ENCODE data around the gene KIF16B. TPM values are rescaled to one million over a fixed set of nuclear protein-coding genes. Genes with fewer than 3 reads are reported as not detected.

Gene KIF16B
- total RNA-seq (10 to 100 TPM; 23.8 to 59.8 (median 25.9) TPM), polyA plus RNA-seq (1 to 10 TPM; 5.0 to 8.6 (median 7.0) TPM)
- long read RNA-seq, donor 1: 0 reads
- long read RNA-seq, donor 2: 0 reads
- long read RNA-seq, donor 3: 0 reads
- long read RNA-seq, donor 4: 0 reads
- long read RNA-seq, donor 5: 0 reads
- long read RNA-seq, donor 6, partial matches to known transcripts: 0 of 1 reads
- long read RNA-seq, donor 6, other reads (novel, unspliced or antisense): 0 of 1 reads
- long read RNA-seq, donor 7: 0 reads
- long read RNA-seq, donor 8: 0 reads
- long read RNA-seq, donor 9: 0 reads
- long read RNA-seq, donor 10: 0 reads

- DNase-seq: peak; percentile 96 to 97
- Histone ChIP-seq H3K27ac (peak within 1 kb of the TSS; percentile 76 to 87 (median 84)), H3K27me3 (no peaks in the 10 kb centered on the region), H3K4me1 (peaks cover 18 to 56% (median 41%) of the 10 kb centered on the region in 4 donors), H3K9me3 (no peaks in the 10 kb centered on the region), H3K36me3 (no peaks in the 10 kb centered on the region), H3K4me3 (peak within 1 kb of the TSS; percentile 76 to 86 (median 82))
- intact Hi-C loops (cut with DNase I; ENCODE audit: low total_unique reads): no loop called here
- 8 to 19% (median 10%) methylated on average over 29 to 65 of the region's 65 CpGs for WGBS, 5 donors
- TF ChIP-seq CTCF (IDR thresholded peaks at IDR 0.05): no peak
- TF ChIP-seq EP300 (IDR thresholded peaks at IDR 0.05): no peak
- TF ChIP-seq POLR2AphosphoS5 (IDR thresholded peaks at IDR 0.05): peak; percentile 59 to 92 (median 60)
- no peak for TF ChIP-seq POLR2A (IDR thresholded peaks at IDR 0.05)
Observed at GRCh38 chr20:16573001-16573965, at the start of gene KIF16B. Gene KIF16B (minus strand): TSS chr20:16573448. CDS start chr20:16573275, 173 bp downstream.

- no peak overlapping the region for H3K27ac ChIP-seq
- H3K27me3 ChIP-seq: no peaks in the 10 kb centered on the region
- H3K4me3 ChIP-seq: no peak overlapping the region
- H3K36me3 ChIP-seq: no peaks in the 10 kb centered on the region
- intact Hi-C loops (cut with DNase I; ENCODE audit: low total_unique reads): no loop called here
- no peak for TF ChIP-seq EP300 (IDR thresholded peaks at IDR 0.05)
- TF ChIP-seq POLR2AphosphoS5 (IDR thresholded peaks at IDR 0.05): no peak
- no peak for TF ChIP-seq POLR2A (IDR thresholded peaks at IDR 0.05)
- TF ChIP-seq CTCF (IDR thresholded peaks at IDR 0.05): no peak
- no peaks in the 10 kb centered on the region for H3K4me1 ChIP-seq
- no peaks in the 10 kb centered on the region for H3K9me3 ChIP-seq
- no peak for DNase-seq
Observed at GRCh38 chr20:16622501-16622900, 49.3 kb upstream of the KIF16B start.

DNA sequence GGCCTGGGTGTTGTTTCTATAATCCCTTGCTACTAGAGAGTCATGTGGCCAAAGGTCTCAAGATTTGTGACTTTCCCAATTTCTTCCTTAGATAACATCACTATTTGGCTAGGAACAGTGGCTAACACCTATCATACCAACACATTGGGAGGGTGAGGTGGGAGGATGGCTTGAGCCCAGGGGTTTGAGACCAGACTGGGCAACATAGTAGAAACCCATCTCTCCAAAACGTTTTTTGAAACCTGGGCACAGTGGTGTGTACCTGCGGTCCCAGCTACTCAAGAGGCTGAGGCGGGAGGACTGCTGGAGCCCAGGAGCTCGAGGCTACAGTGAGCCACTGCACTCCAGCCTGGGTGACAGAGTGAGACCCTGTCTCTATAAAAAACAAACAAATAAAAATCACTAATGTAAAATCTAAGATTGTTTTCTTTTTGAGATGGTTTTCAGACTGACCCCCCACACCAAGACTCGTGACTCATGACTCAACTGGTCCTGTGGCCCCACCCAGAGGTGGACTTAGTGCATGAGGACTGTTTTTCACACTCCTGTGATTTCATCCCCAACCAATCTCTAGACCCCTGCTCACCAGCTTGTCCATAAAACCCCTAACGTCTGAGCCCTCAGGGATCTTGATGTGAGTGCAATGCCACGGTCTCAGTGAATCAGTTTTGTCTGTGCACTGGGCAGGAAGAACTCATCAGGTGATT, 48.3 kb upstream of the KIF16B start:
- 66 to 81% (median 73%) methylated on average over 7 of the region's 7 CpGs for WGBS, 5 donors
- no peak for DNase-seq
- Histone ChIP-seq H3K27ac (no peak overlapping the region), H3K4me3 (no peak overlapping the region), H3K27me3 (no peaks in the 10 kb centered on the region), H3K36me3 (no peaks in the 10 kb centered on the region), H3K4me1 (no peaks in the 10 kb centered on the region), H3K9me3 (no peaks in the 10 kb centered on the region)
- TF ChIP-seq EP300 (IDR thresholded peaks at IDR 0.05) (no peak), POLR2AphosphoS5 (IDR thresholded peaks at IDR 0.05) (no peak), CTCF (IDR thresholded peaks at IDR 0.05) (no peak), POLR2A (IDR thresholded peaks at IDR 0.05) (no peak)
- intact Hi-C loops (cut with DNase I; ENCODE audit: low total_unique reads): no loop called here

DNA sequence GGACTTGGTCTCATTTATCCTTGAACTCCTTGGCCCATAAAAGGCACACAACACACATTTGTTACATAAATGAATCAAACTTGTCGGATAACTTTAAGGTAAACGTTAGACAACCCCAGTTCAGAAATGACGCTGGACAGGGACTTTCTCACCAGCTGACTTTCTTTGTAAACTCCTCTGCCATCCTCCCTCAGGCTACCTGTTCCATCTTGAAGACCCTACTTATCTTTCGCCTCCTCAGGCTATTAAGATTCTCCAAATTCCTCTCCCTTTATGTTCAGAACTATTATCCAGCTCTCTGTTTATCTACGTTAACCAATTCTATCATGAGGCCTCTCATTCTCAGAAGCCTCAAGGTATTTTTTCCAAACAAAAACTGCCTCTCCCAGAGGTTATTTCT, 47.7 kb upstream of the KIF16B start:
- Histone ChIP-seq H3K9me3 (no peaks in the 10 kb centered on the region), H3K27me3 (no peaks in the 10 kb centered on the region), H3K27ac (no peak overlapping the region), H3K36me3 (no peaks in the 10 kb centered on the region), H3K4me3 (no peak overlapping the region), H3K4me1 (no peaks in the 10 kb centered on the region)
- intact Hi-C loops (cut with DNase I; ENCODE audit: low total_unique reads): no loop called here
- no peak for DNase-seq
- WGBS, 5 donors: 70 to 75% (median 73%) methylated on average over 5 of the region's 5 CpGs
- TF ChIP-seq EP300 (IDR thresholded peaks at IDR 0.05) (no peak), POLR2AphosphoS5 (IDR thresholded peaks at IDR 0.05) (no peak), POLR2A (IDR thresholded peaks at IDR 0.05) (no peak), CTCF (IDR thresholded peaks at IDR 0.05) (no peak)

Data from stomach (tissue), 19 donors.